Panc1 (cell line): ENCODE measurements around the gene APOM.

Experiments
- CTCF ChIP-seq: fragments of 450-650 bp; IDR thresholded peaks from 2 replicates; pipeline ENCODE4 v1.5.1; 2017; ENCODE audit warnings: mild to moderate bottlenecking
- POLR2AphosphoS5 ChIP-seq: IDR thresholded peaks from 2 replicates; pipeline ENCODE4 v1.6.1; 2012; ENCODE audit warnings: mild to moderate bottlenecking, low read depth, low read length, moderate library complexity
- SIN3A ChIP-seq: IDR thresholded peaks from 2 replicates; pipeline ENCODE4 v1.6.1; 2012; ENCODE audit warnings: low read depth, mild to moderate bottlenecking, low read length, moderate library complexity, borderline replicate concordance; ENCODE audit not compliant: insufficient read depth
- TF ChIP-seq, protein P1 (sequence below), 2 experiments: IDR thresholded peaks; 2 replicates each; pipeline ENCODE4 v1.6.1; 2011 to 2012; ENCODE audit warnings: low read depth in 2 of 2, control low read depth in 1 of 2, low read length in 1 of 2, mild to moderate bottlenecking in 1 of 2, moderate library complexity in 1 of 2; ENCODE audit not compliant: insufficient read depth in 1 of 2

DNA sequence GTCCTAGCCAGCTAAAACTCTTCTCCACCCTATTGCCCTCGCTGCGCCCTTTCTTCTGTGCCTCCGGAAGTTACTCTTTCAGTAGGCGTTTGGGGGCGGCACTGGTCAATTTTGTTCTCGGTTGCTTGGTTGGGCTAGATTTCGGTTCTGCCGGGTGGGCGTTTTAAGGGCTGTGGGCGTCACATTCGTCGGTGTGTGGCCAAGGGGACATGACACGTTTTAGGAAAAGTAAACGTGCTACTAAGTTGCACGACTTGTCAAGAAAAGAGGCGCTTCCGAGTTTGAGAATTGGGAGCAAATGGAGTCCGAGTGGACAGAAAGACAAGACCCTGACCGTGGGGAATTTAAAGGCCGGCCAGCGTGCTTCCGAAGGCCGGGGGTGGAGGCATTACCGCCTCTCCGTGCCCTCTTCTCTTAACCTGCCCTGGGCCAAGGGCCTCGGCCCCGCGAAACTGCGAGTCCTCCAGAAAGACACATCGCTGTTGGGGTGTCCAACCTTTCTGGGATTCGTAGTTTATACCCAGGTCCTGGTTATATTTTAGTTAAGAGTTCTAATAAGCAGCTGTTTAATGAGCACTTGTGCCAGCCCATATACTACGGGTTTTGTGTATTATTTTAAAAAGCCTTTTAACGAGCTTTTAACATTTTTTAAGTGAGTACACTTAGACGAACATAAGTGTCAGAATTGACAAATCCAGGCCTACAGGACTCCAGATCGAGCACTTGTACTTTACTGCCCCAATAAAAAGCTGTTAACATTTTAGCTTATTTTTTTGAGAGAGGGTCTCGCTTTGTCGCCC is 2.6 kb upstream of the APOM start:
- TF ChIP-seq CTCF = no peak
- TF ChIP-seq, protein P1, sequence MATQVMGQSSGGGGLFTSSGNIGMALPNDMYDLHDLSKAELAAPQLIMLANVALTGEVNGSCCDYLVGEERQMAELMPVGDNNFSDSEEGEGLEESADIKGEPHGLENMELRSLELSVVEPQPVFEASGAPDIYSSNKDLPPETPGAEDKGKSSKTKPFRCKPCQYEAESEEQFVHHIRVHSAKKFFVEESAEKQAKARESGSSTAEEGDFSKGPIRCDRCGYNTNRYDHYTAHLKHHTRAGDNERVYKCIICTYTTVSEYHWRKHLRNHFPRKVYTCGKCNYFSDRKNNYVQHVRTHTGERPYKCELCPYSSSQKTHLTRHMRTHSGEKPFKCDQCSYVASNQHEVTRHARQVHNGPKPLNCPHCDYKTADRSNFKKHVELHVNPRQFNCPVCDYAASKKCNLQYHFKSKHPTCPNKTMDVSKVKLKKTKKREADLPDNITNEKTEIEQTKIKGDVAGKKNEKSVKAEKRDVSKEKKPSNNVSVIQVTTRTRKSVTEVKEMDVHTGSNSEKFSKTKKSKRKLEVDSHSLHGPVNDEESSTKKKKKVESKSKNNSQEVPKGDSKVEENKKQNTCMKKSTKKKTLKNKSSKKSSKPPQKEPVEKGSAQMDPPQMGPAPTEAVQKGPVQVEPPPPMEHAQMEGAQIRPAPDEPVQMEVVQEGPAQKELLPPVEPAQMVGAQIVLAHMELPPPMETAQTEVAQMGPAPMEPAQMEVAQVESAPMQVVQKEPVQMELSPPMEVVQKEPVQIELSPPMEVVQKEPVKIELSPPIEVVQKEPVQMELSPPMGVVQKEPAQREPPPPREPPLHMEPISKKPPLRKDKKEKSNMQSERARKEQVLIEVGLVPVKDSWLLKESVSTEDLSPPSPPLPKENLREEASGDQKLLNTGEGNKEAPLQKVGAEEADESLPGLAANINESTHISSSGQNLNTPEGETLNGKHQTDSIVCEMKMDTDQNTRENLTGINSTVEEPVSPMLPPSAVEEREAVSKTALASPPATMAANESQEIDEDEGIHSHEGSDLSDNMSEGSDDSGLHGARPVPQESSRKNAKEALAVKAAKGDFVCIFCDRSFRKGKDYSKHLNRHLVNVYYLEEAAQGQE (IDR thresholded peaks at IDR 0.05; ENCODE audit: insufficient read depth in 1 of 2, low read depth in 2 of 2, low read length in 1 of 2) = 0 out of 4 replicates have a peak, but pooled peaks of 1 of the 2 experiments have one; percentile 21
- peak; percentile 62 for TF ChIP-seq POLR2AphosphoS5
- TF ChIP-seq SIN3A = no peak
